Osteocyte (in vitro differentiated cells): Measurements from ENCODE around the gene JCHAIN. TPM values are rescaled to one million over a fixed set of nuclear protein-coding genes. Genes with fewer than 3 reads are reported as not detected.

Experiments
- DNase-seq: peaks from one replicate; pipeline ENCODE4 v3.0.0; 2021; ENCODE audit warnings: mixed read lengths; ENCODE audit not compliant: unreplicated experiment; ENCODE audit errors: extremely low spot score
- H3K27ac Mint-ChIP-seq: one replicate; pipeline ENCODE4 v1.8.0; 2021; ENCODE audit warnings: mild to moderate bottlenecking, mixed read lengths; ENCODE audit not compliant: unreplicated experiment
- H3K27me3 Mint-ChIP-seq: one replicate; pipeline ENCODE4 v1.8.0; 2021; ENCODE audit warnings: mixed read lengths; ENCODE audit not compliant: unreplicated experiment
- H3K36me3 Mint-ChIP-seq: one replicate; pipeline ENCODE4 v1.8.0; 2021; ENCODE audit warnings: mixed read lengths; ENCODE audit not compliant: unreplicated experiment
- H3K4me1 Mint-ChIP-seq: one replicate; pipeline ENCODE4 v1.8.0; 2021; ENCODE audit warnings: mixed read lengths; ENCODE audit not compliant: unreplicated experiment
- H3K4me3 Mint-ChIP-seq: one replicate; pipeline ENCODE4 v1.8.0; 2021; ENCODE audit warnings: mild to moderate bottlenecking, moderate library complexity, mixed read lengths; ENCODE audit not compliant: unreplicated experiment
- H3K9me3 Mint-ChIP-seq: one replicate; pipeline ENCODE4 v1.8.0; 2021; ENCODE audit warnings: mixed read lengths; ENCODE audit not compliant: unreplicated experiment
- total RNA-seq: library from RNA; stranded (reverse); gene quantifications from 2 replicates; pipeline ENCODE4 v1.2.1, GENCODE V29; 2021
- TF ChIP-seq, protein P1 (sequence below): fragments of 200-600 bp; sonication (generic); IDR thresholded peaks from 2 replicates; pipeline ENCODE4 v1.5.0; 2021; ENCODE audit warnings: antibody characterized with exemption, mild to moderate bottlenecking, moderate library complexity

Gene JCHAIN
- total RNA-seq, 1 donor from 2014 or later, result not detected

DNA sequence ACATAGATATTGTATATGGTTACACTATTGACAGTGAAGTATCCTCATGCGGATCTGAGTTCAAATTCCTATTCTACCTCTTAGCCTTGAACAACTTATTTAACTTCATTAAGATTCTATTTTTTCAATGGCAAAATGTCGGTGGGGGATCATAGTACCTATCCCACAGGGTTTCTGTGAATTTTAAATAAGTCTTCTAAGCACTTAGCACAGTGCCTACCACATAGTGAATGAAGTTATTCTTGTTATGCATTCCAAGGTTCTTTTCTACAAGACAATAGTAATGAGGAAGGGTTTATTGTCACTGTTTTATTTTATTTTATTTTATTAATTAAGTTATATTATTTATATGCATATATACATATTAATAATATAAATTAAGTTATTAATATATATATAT, 46.5 kb downstream of the JCHAIN start:
- Mint-ChIP-seq H3K36me3 (no peaks in the 10 kb centered on the region), H3K9me3 (no peaks in the 10 kb centered on the region), H3K4me1 (no peaks in the 10 kb centered on the region), H3K27me3 (peaks cover 36% of the 10 kb centered on the region), H3K27ac (no peak overlapping the region), H3K4me3 (no peak overlapping the region)
- TF ChIP-seq, protein P1, sequence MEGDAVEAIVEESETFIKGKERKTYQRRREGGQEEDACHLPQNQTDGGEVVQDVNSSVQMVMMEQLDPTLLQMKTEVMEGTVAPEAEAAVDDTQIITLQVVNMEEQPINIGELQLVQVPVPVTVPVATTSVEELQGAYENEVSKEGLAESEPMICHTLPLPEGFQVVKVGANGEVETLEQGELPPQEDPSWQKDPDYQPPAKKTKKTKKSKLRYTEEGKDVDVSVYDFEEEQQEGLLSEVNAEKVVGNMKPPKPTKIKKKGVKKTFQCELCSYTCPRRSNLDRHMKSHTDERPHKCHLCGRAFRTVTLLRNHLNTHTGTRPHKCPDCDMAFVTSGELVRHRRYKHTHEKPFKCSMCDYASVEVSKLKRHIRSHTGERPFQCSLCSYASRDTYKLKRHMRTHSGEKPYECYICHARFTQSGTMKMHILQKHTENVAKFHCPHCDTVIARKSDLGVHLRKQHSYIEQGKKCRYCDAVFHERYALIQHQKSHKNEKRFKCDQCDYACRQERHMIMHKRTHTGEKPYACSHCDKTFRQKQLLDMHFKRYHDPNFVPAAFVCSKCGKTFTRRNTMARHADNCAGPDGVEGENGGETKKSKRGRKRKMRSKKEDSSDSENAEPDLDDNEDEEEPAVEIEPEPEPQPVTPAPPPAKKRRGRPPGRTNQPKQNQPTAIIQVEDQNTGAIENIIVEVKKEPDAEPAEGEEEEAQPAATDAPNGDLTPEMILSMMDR, result no peak
- DNase-seq, result no peak

DNA sequence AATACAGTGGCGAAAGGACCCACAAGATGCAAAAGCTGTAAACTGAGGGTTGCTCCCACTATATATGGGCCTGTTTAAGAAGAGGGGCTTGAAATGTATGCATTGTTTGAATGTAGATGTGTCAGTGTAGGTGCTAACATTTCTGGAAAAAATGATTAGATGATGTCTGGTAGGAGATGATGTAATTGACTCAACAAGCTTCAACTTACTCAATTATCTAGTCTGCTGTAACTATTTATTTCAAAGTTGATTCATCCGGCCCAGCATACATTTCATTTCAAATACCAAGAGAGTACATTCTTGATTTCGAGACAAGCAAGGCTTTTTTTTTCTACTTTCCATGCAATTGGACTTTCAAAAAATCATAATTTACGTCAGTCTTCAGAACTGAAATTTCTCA, 47.0 kb downstream of the JCHAIN start:
- Mint-ChIP-seq H3K9me3 (no peaks in the 10 kb centered on the region), H3K27me3 (peaks cover 37% of the 10 kb centered on the region), H3K4me3 (no peak overlapping the region), H3K27ac (no peak overlapping the region), H3K4me1 (no peaks in the 10 kb centered on the region), H3K36me3 (no peaks in the 10 kb centered on the region)
- no peak for DNase-seq
- TF ChIP-seq, protein P1, result no peak

DNA sequence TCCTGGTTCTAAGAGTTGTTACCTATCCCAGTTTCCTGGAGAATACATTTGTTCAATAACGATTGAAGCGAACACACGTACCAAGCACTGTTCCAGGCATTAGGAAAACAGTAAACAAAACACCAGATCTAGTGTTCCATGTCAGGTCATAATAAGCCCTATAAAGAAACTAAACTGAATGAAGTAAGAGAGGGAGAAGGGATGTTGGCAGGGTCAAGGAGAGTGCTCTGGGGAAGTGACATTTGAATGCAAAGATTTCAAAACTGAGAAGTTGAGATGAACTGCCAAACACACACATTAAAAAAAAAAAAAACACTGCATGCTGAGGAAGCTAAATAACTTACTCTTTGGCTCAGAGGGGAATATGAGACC, 52.1 kb downstream of the JCHAIN start:
- Mint-ChIP-seq H3K36me3 (no peaks in the 10 kb centered on the region), H3K27me3 (peaks cover 61% of the 10 kb centered on the region), H3K9me3 (no peaks in the 10 kb centered on the region), H3K27ac (no peak overlapping the region), H3K4me3 (no peak overlapping the region), H3K4me1 (no peaks in the 10 kb centered on the region)
- DNase-seq, result no peak
- TF ChIP-seq, protein P1, result no peak

DNA sequence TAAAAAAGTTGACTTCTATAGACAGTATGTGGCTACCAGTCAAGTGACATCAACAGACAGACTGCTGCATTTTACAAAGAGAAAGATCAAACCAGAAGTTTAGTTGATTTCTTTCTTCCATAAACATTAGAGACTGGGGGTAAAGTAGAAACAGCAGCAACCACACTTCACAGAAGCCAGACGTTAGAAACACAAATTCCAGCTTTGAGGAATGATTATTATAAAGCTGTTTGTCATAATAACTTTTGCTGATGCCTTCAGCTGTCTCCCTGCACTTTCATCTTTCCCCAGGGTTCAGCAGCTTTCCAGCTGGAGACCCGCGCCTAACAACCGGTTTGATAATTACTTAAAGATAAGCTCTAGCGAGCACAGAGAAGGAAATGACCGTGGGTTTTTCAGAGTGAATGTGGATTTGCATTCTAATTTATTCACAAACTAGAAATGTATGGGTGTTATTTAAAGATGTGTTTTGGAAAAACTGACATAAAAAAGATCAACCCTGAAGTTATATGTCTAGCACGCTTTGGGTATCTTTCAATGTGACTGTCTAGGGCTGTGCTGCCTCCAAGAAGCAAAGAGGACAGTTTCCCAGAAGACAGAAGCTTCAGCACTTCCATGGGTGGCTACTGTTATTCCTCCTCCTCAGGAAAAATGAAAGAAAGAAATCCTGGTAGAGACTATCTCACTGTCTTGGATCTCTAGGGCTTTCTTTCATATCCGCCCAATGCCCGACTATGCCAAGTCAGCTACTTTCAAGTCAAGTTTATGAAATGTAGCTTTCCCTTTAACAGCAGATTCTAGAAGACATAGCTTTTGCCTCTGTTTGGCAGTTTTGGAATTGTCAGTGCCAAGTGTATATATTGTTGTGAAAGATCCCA, 52.8 kb downstream of the JCHAIN start:
- no peaks in the 10 kb centered on the region for H3K9me3 Mint-ChIP-seq
- H3K27me3 Mint-ChIP-seq, result peaks cover 57% of the 10 kb centered on the region
- H3K4me3 Mint-ChIP-seq, result no peak overlapping the region
- DNase-seq, result no peak
- H3K27ac Mint-ChIP-seq, result no peak overlapping the region
- H3K4me1 Mint-ChIP-seq, result no peaks in the 10 kb centered on the region
- TF ChIP-seq, protein P1, result no peak
- H3K36me3 Mint-ChIP-seq, result no peaks in the 10 kb centered on the region

DNA sequence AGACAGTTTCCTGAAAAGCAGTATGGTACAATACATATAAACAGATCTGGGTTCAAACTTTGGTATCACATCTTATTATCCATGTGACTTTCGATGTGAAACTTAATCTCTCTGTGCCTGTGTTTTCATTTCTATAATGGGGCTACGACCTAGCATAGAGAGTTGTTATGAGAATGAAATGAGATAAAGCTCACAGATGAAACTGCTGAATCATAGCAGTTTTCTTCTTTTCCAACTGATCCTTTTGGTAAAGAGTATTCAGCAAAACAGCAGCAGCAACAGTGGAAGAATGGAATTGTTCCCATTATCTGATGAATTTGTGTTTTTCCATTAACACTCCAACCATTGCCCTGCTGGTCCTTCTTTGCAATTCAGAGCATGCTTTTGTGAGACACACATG, 58.0 kb downstream of the JCHAIN start:
- H3K4me1 Mint-ChIP-seq, result no peaks in the 10 kb centered on the region
- no peak overlapping the region for H3K27ac Mint-ChIP-seq
- TF ChIP-seq, protein P1, result no peak
- no peak for DNase-seq
- H3K9me3 Mint-ChIP-seq, result no peaks in the 10 kb centered on the region
- no peak overlapping the region for H3K4me3 Mint-ChIP-seq
- H3K27me3 Mint-ChIP-seq, result peaks cover 58% of the 10 kb centered on the region
- no peaks in the 10 kb centered on the region for H3K36me3 Mint-ChIP-seq
